NAMALWA (cell line): ENCODE measurements around the gene KRTAP10-2.
A peak's percentile ranks its signal among the peaks of the same experiment; 100 is the strongest.
"Not testable (repeated sequence)": the region's sequence is repeated elsewhere in the genome, so short reads cannot be mapped to it uniquely, and the experiment has no call there.

ENCODE experiments used
- DNase-seq: peaks from one replicate; pipeline ENCODE4 v3.0.0-alpha.2; 2015; ENCODE audit warnings: low spot score

Gene KRTAP10-2, protein sequence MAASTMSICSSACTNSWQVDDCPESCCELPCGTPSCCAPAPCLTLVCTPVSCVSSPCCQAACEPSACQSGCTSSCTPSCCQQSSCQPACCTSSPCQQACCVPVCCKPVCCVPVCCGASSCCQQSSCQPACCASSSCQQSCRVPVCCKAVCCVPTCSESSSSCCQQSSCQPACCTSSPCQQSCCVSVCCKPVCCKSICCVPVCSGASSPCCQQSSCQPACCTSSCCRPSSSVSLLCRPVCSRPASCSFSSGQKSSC

DNA sequence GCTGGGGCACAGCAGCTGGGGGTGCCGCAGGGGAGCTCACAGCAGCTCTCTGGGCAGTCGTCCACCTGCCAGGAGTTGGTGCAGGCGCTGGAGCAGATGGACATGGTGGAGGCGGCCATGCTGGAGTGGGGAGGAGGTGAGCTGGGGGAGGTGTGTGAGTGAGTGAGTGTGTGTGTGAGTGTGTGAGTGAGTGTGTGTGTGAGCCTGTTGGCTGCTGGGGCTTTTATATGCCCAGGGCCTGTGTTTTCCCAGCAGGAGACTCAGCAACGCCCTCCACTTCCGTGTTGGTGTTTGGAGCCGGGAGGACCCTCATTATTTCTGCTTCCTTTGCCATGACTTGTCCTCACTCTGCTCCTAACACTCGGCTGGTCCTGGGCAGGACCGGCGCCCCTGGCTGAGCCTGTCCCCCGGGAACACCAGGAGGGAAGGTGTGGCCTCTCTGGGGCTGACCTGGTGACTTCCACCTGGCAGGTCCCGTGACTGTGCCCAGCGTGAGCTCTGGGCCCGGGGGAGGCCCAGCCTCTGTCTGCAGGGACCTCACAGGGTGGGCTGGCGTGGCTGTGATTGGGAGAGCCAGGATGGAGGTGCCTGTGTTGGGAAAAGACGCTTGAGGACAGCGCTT is at the start of gene KRTAP10-2:
Gene KRTAP10-2 (minus strand): TSS at position 166 of the 622 bp plus-strand sequence. CDS start 47 bp downstream, at position 119.
- no peak for DNase-seq

- DNase-seq: peak; percentile 9
Measured at GRCh38 chr21:44601091-44601490, 49.8 kb upstream of the KRTAP10-2 start.

DNA sequence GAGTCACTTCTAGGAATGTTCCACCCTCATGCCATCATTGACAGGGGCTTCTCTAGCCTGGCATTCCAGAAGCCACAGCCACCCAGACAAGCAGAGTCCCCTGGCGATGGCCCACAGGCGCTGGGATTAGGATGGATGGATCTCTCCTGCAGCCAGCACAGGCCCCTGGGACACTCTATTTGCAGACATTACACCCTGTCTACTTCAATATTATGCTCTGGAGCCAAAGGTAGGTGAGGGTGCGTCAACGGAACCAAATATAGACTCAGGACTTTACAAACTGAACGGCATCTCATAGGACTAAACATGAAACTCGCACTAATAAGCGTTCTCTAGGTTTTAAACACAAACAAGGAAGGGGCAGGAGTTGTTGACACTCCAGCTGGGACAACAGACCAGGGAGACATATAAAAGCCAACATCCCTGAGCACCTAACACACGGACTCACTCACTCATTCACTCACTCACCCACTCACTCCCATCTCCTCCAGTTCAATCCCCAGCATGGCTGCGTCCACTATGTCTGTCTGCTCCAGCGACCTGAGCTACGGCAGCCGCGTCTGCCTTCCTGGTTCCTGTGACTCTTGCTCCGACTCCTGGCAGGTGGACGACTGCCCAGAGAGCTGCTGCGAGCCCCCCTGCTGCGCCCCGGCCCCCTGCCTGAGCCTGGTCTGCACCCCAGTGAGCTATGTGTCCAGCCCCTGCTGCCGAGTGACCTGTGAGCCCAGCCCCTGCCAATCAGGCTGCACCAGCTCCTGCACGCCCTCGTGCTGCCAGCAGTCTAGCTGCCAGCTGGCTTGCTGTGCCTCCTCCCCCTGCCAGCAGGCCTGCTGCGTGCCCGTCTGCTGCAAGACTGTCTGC is 49.0 kb upstream of the KRTAP10-2 start, which contains the start of gene KRTAP10-7:
Gene KRTAP10-7 (plus strand): TSS at position 480 of the 861 bp plus-strand sequence. CDS start 25 bp downstream, at position 505.
- not testable (repeated sequence) for DNase-seq

GRCh38 chr21:44599264-44600029 is 48.1 kb upstream of the KRTAP10-2 start:
- DNase-seq: no peak

DNA sequence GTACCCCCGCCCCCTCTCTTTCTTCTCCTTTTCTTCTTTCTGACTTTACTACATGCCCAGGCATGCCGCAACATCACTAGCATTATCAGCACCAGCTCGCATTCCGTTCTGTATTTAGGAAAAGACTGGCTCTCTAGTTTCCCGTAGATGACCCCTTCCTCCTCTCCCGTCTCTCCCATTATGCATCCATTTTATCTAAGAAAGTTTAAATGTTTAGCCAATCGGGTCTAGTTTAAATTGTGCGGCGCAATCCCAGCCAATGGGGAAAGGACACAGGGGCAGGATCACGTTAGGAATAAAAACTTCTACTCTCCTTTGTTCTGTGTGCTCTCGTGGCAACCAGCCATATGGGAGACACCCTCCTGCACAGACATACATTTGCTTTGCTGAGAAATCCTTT is 46.8 kb upstream of the KRTAP10-2 start:
- no peak for DNase-seq

GRCh38 chr21:44596068-44596725 is 44.9 kb upstream of the KRTAP10-2 start:
- DNase-seq: no peak

- DNase-seq: no peak
Measured at GRCh38 chr21:44595524-44595923, 44.2 kb upstream of the KRTAP10-2 start.

DNA sequence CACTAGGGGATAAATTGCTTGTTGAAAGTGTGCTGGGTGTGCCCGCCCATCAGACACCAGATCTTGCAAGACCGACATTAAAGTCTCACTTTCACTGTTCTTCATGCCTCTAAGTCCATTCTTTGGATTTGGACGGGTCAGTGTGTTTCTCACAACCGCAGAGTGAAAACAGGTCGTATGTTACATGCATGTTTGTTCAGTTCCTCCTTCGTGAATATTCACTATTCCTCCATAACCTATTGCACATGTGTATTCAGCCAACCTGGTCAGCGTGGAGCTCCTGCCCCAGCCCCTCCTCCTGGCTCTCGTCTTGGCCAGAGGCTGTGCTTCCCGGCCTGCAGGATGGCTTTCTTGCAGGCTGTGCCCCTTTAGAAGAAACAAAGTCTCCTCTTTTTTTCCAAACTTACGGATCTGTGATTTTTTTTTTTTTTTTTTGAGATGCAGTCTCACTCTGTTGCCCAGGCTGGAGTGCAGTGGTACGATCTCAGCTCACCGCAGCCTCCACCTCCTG is 43.2 kb upstream of the KRTAP10-2 start:
- DNase-seq: no peak

- no peak for DNase-seq
Measured at GRCh38 chr21:44593598-44594405, 42.5 kb upstream of the KRTAP10-2 start.

DNA sequence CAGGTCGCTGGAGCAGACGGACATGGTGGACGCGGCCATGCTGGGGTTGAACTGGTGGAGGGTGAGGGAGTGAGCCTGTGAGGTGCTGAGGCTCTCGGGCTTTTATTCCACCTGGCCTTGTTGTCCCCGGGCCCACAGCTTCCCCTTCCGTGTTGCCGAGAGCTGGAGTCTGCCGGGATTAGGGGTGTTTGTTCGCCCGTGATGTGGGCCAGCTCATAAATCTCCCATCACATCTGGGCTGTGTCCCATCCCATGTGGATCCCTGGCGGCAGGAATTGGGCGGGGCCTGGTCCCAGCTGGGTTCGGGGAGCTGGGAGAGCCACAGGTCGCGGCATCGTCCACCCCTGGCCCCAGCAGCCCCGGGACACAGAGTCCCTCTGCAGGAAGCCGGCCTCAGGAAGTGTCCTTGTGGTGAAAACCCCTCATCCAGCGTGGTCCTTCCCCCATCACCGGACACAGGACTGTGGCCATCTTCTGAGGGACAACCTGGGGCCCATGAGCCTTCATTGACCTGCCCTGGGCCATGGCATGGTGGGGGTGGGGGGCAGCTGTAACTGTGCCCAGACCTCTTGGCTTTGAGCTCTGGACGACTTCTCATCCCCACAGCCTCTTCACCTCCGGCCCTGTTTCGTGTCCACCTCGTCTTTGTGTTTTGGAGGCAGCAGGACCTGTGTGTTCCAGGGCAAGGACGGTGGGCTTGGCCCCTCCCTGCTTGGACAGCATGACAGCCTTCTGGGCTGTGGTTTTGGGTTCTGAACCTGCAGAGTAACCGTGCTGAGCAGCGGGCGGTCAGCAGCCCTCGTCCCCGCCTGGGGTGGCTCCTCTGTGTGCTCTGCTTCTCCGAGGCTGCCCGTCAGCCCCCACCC is 41.4 kb upstream of the KRTAP10-2 start, which contains the start of gene KRTAP10-6:
Gene KRTAP10-6 (minus strand): TSS at position 60 of the 866 bp plus-strand sequence. CDS start 21 bp downstream, at position 39.
- no peak for DNase-seq

DNA sequence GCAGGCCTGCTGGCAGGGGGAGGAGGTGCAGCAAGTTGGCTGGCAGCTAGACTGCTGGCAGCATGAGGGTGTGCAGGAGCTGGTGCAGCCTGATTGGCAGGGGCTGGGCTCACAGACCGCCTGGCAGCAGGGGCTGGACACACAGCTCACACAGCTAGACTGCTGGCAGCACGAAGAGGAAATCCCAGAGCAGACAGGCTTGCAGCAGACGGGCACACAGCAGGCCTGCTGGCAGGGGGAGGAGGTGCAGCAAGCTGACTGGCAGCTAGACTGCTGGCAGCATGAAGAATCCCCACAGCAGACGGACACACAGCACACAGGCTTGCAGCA is 40.5 kb upstream of the KRTAP10-2 start:
- not testable (repeated sequence) for DNase-seq

DNA sequence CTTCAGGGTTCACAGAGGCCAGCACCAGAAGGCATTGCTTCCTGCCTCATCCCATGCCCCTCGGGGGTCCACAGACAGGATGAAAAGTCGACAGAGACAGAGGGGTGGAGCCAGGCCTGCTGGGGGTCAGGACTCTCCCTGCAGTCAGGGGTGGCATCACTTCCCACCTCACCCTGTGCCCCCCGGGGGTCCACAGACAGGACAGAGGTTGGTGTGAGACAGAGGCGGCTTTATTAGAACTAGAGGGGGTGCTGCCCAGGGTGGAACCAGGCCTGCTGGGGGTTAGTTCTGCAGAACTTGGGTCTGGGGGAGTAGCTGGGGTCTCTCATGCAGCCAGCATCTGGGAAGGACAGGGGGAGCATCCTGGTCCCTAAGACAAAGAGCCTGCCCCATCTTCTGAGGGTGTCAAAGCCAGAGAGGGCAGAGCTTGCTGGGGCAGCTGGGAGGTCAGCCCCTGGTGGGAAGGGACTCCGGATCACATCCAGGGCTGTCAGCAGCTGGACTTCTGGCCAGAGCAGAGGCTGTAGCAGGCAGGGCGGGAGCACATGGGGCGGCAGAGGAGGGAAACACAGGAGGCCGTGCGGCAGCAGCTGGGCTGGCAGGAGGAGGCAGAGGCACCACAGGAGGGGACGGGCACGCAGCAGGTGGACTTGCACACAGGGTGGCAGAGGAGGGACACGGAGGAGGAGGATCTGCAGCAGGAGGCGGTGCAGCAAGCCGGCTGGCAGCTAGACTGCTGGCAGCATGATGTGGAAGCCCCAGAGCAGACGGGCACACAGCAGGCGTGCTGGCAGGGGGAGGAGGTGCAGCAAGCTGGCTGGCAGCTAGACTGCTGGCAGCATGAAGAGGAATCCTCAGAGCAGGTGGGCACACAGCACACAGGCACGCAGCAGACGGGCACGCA is 39.8 kb upstream of the KRTAP10-2 start:
- not testable (repeated sequence) for DNase-seq

DNA sequence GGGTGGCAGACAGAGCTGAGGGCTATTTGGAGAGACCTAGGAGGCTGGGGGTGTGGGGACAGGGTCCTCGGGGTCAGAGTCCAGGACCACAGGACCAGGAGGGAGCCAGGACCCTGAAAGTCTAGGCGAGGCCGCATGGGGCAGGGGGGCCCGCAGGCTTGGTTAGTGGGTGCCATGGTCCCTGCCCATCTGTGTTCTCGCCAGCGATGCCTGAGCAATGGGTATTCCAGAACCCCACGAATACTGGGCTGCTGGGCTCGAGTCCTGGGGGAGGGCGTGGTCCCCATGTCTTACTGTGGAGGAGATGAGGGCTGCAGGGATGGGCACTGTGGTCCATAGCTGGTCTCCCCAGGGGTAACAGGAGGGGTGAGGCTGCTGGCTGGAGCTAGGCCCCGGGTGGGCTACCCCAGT is 39.0 kb upstream of the KRTAP10-2 start:
- no peak for DNase-seq

DNA sequence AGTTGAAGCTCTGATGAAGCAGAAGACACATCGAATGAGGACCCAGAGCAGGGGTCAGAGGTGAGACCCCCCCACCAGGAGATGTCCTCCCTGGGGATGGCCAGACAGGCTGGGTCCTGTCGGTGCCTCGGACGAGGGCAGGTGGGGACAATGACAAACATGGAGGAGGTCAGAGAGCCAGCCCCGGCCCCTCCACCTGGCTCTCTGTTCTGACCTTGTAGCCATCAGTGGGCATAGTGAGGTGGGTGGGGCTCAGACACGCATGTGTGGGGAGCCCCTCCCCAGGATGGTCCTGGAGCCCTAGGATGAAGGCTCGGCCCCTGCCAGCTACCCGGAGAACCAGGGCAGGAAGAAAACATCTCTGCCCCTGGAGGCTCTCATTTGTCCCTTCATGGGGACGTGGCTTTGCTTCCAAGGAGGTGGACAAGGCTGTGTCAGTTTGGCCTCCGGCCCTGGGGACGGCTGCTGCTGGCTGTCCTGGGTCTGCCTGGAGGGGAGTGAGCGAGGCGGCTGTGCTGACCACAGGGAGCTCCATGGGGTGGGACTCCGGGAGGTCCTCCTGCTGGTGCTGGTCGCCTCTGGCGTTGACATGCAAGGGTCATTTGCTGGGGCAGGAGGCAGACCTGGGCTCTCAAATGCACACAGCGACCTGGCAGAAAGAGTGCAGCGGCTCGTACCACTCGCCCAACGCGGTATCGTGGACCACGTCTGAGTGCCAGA is 38.4 kb upstream of the KRTAP10-2 start:
- DNase-seq: no peak

- no peak for DNase-seq
Measured at GRCh38 chr21:44589094-44589493, 37.8 kb upstream of the KRTAP10-2 start.

DNA sequence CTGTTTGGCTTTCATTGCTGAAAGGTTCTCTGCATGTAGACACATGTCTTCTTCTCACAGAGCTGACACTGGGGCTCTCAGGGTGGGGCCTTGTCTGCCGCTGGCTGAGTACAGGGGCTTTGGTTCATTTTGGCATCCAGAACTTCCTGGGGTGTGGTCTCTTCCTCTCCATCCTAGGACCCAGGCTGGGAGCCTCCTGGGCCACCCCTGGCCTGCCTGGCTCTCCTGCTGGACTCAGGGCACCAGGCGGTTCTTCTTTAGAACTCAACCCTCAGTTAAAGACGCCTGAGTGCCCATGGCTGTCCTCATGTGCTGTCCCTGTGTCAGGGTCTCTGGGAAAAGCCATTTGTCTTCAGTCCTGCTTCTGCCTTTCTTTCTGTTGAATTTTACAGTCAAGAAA is 34.6 kb upstream of the KRTAP10-2 start:
- no peak for DNase-seq

DNA sequence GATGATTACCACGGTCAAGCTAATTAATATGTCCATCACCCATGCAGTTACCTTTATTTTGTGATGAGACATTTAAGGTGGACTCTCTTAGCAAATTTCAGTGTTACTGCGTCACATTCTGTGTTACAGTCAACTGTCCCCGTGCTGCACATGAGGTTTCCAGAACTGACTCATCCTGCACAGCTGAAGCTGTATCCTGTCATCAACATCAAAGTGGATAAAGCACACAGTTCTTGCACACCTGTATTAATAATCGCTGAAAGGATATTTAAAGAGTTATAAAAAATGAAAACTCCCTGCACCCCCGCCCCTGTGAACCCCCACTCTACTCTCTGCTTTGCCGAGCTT is 32.5 kb upstream of the KRTAP10-2 start:
- DNase-seq: no peak
